Loucy (cell line): ENCODE results near the gene UBE2G1.

Experiments
- H2AFZ ChIP-seq: fragments of 200-600 bp; sonication (generic); 2 replicates; pipeline ENCODE4 v1.6.0; 2016; ENCODE audit warnings: antibody characterized with exemption, mild to moderate bottlenecking, low read length, moderate library complexity
- H3F3A ChIP-seq: fragments of 200-600 bp; 2 replicates; pipeline ENCODE4 v1.6.0; 2016; ENCODE audit warnings: antibody characterized with exemption, low read depth, mild to moderate bottlenecking
- H3K27me3 ChIP-seq: fragments of 200-600 bp; sonication (generic); 2 replicates; pipeline ENCODE4 v1.6.1; 2014; ENCODE audit warnings: low read length, mild to moderate bottlenecking; ENCODE audit not compliant: insufficient read depth, poor library complexity, severe bottlenecking
- H3K36me3 ChIP-seq: fragments of 200-600 bp; sonication (generic); 2 replicates; pipeline ENCODE4 v1.6.1; 2016; ENCODE audit warnings: low read length; ENCODE audit not compliant: insufficient read depth
- H3K4me1 ChIP-seq: fragments of 200-600 bp; sonication (generic); 2 replicates; pipeline ENCODE4 v1.5.1; 2014; ENCODE audit warnings: low read length, mild to moderate bottlenecking; ENCODE audit not compliant: insufficient read depth, poor library complexity, severe bottlenecking
- H3K4me2 ChIP-seq: fragments of 200-600 bp; sonication (generic); 2 replicates; pipeline ENCODE4 v1.6.0; 2014; ENCODE audit warnings: antibody characterized with exemption, low read length, low read depth, mild to moderate bottlenecking; ENCODE audit not compliant: poor library complexity, severe bottlenecking
- H3K4me3 ChIP-seq: fragments of 200-600 bp; sonication (generic); 2 replicates; pipeline ENCODE4 v1.5.1; 2014; ENCODE audit warnings: low read length, mild to moderate bottlenecking, mixed read lengths; ENCODE audit not compliant: poor library complexity, severe bottlenecking
- H3K79me2 ChIP-seq: fragments of 200-600 bp; sonication (generic); 2 replicates; pipeline ENCODE4 v1.6.1; 2014; ENCODE audit warnings: low read length; ENCODE audit not compliant: insufficient read depth
- H3K9ac ChIP-seq: fragments of 200-600 bp; sonication (generic); 2 replicates; pipeline ENCODE4 v1.6.0; 2014; ENCODE audit warnings: mild to moderate bottlenecking, low read depth, low read length, moderate library complexity; ENCODE audit not compliant: poor library complexity, severe bottlenecking
- H3K9me2 ChIP-seq: fragments of 200-600 bp; sonication (generic); replicated peaks from 2 replicates; pipeline ENCODE4 v1.6.1; 2016; ENCODE audit warnings: low read depth, low read length, mixed read lengths
- H3K9me3 ChIP-seq: fragments of 200-600 bp; sonication (generic); 2 replicates; pipeline ENCODE4 v1.6.1; 2014; ENCODE audit warnings: mild to moderate bottlenecking, antibody characterized with exemption, low read length, low read depth; ENCODE audit not compliant: insufficient read depth
- H4K20me1 ChIP-seq: fragments of 200-600 bp; sonication (generic); 2 replicates; pipeline ENCODE4 v1.6.0; 2014; ENCODE audit warnings: antibody characterized with exemption, low read length, mild to moderate bottlenecking; ENCODE audit not compliant: insufficient read depth, poor library complexity, severe bottlenecking
- EZH2phosphoT487 ChIP-seq: fragments of 200-600 bp; IDR thresholded peaks from 2 replicates; pipeline ENCODE4 v1.6.1; 2018; ENCODE audit warnings: antibody characterized with exemption, mild to moderate bottlenecking, moderate library complexity, borderline replicate concordance
- TF ChIP-seq, protein P1 (sequence below): fragments of 200-600 bp; sonication (generic); conservative IDR thresholded peaks from 2 replicates; pipeline ENCODE4 v1.5.1; 2014; ENCODE audit warnings: mild to moderate bottlenecking, antibody characterized with exemption, low read length

Gene UBE2G1

GRCh38 chr17:4345581-4346252 lies 20.8 kb downstream of the UBE2G1 start:
- Histone ChIP-seq H3K79me2 (peaks cover 98% of the 10 kb centered on the region), H3K4me2 (no peak overlapping the region), H3K9me2 (no peaks in the 10 kb centered on the region), H2AFZ (no peak overlapping the region), H3K4me3 (no peak overlapping the region), H3K9me3 (no peaks in the 10 kb centered on the region), H3K4me1 (no peaks in the 10 kb centered on the region), H3K36me3 (peaks cover 5% of the 10 kb centered on the region; the same call in 1 of the 2 replicates), H3K9ac (no peak overlapping the region), H3K27me3 (no peaks in the 10 kb centered on the region), H4K20me1 (peaks cover 77% of the 10 kb centered on the region), H3F3A (no peaks in the 10 kb centered on the region)
- TF ChIP-seq EZH2phosphoT487 = no peak
- TF ChIP-seq, protein P1, sequence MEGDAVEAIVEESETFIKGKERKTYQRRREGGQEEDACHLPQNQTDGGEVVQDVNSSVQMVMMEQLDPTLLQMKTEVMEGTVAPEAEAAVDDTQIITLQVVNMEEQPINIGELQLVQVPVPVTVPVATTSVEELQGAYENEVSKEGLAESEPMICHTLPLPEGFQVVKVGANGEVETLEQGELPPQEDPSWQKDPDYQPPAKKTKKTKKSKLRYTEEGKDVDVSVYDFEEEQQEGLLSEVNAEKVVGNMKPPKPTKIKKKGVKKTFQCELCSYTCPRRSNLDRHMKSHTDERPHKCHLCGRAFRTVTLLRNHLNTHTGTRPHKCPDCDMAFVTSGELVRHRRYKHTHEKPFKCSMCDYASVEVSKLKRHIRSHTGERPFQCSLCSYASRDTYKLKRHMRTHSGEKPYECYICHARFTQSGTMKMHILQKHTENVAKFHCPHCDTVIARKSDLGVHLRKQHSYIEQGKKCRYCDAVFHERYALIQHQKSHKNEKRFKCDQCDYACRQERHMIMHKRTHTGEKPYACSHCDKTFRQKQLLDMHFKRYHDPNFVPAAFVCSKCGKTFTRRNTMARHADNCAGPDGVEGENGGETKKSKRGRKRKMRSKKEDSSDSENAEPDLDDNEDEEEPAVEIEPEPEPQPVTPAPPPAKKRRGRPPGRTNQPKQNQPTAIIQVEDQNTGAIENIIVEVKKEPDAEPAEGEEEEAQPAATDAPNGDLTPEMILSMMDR = no peak

DNA sequence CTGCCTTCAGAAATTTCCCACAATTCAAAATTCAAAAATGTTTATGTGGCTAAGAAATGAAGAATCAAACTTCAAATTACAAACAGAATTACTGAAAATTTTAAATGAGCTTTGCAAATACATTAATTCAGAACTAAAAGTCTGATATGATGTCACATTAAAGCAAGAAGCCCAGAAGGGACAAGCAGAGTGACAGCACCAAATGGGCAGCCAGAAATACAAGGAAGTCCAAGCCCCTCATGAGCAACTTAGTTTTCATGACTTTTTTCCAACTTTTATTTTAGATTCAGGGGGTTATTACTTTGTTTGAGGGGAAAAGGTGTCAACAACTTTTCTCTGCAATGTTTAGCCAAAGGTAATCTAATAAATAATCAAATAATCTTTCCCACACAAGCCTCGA lies 21.5 kb downstream of the UBE2G1 start:
- no peaks in the 10 kb centered on the region for H3K9me2 ChIP-seq
- no peak overlapping the region for H2AFZ ChIP-seq
- H3K9me3 ChIP-seq = no peaks in the 10 kb centered on the region
- peaks cover 5% of the 10 kb centered on the region; the same call in 1 of the 2 replicates for H3K36me3 ChIP-seq
- H3K4me1 ChIP-seq = peaks cover 6% of the 10 kb centered on the region
- no peak overlapping the region for H3K4me2 ChIP-seq
- no peaks in the 10 kb centered on the region for H3F3A ChIP-seq
- TF ChIP-seq EZH2phosphoT487 = no peak
- TF ChIP-seq, protein P1 = no peak
- H3K4me3 ChIP-seq = no peak overlapping the region
- H3K79me2 ChIP-seq = peaks cover 98% of the 10 kb centered on the region
- peaks cover 78% of the 10 kb centered on the region for H4K20me1 ChIP-seq
- no peak overlapping the region for H3K9ac ChIP-seq
- H3K27me3 ChIP-seq = no peaks in the 10 kb centered on the region

DNA sequence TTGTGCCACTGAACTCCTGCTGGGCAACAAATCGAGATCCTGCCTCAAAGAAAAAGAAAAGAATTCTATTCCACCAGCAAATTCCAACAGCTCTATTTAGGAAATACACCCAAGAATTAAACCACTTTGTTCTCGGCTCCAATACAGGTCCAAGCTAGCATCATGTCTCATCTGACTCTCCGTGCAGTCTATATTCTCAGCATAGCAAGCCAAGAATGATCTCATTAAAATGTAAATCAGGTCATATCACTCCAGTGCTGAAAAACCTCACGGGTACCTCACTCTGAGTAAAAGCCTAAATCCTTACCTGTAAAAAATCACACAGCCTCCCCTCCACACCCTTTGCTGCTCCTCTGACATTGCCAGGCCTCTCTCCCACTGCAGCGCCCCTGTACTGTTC lies 23.9 kb downstream of the UBE2G1 start:
- peaks cover 8% of the 10 kb centered on the region for H3K4me1 ChIP-seq
- H3K4me3 ChIP-seq = no peak overlapping the region
- H3K79me2 ChIP-seq = peaks cover 100% of the 10 kb centered on the region
- no peak overlapping the region for H3K4me2 ChIP-seq
- TF ChIP-seq, protein P1 = no peak
- no peak for TF ChIP-seq EZH2phosphoT487
- no peaks in the 10 kb centered on the region for H3K9me3 ChIP-seq
- H3K9ac ChIP-seq = no peak overlapping the region
- no peaks in the 10 kb centered on the region for H3K27me3 ChIP-seq
- peaks cover 5% of the 10 kb centered on the region; the same call in 1 of the 2 replicates for H3K36me3 ChIP-seq
- peaks cover 90% of the 10 kb centered on the region for H4K20me1 ChIP-seq
- no peaks in the 10 kb centered on the region for H3F3A ChIP-seq
- H2AFZ ChIP-seq = no peak overlapping the region
- H3K9me2 ChIP-seq = no peaks in the 10 kb centered on the region
